OCI-LY7 (cell line): ENCODE measurements around the gene DPM2. TPM values are rescaled to one million over a fixed set of nuclear protein-coding genes. Genes with fewer than 3 reads are reported as not detected.

ENCODE experiments used
- BruUV-seq: library from RNA; stranded (reverse); fragments of 400-500 nt; replicated peaks from 2 replicates; lab custom pipeline; 2021; lab: Mats Ljungman, UMichigan
- CTCF ChIA-PET: fragments of 300-600 bp; sonication (Branson Sonifier 250); formaldehyde crosslinking; loops from one replicate; lab custom pipeline; 2022; ENCODE audit warnings: antibody characterized with exemption; ENCODE audit not compliant: unreplicated experiment; lab: Charles Lee
- POLR2A ChIA-PET: fragments of 300-600 bp; sonication (Branson Sonifier 250); formaldehyde crosslinking; loops from one replicate; lab custom pipeline; 2022; ENCODE audit warnings: antibody characterized with exemption; lab: Charles Lee
- DNase-seq: peaks from one replicate; pipeline ENCODE4 v3.0.0-alpha.2; 2015; ENCODE audit warnings: low spot score
- H2AFZ ChIP-seq: fragments of 200-600 bp; sonication (generic), shearing (Covaris generic); 2 replicates; pipeline ENCODE4 v1.6.1; 2014; ENCODE audit warnings: mild to moderate bottlenecking, antibody characterized with exemption, low read length, moderate library complexity
- H3K27ac ChIP-seq: fragments of 200-600 bp; sonication (generic); 2 replicates; pipeline ENCODE4 v1.5.1; 2014; ENCODE audit warnings: mixed run types, low read depth, mild to moderate bottlenecking, moderate library complexity, low read length, inconsistent platforms; ENCODE audit not compliant: poor library complexity, severe bottlenecking
- H3K36me3 ChIP-seq: fragments of 200-600 bp; sonication (generic); 2 replicates; pipeline ENCODE4 v1.6.1; 2014; ENCODE audit warnings: mild to moderate bottlenecking, antibody characterized with exemption, low read length, moderate library complexity, mixed read lengths; ENCODE audit not compliant: insufficient read depth
- H3K4me1 ChIP-seq: fragments of 200-600 bp; sonication (generic); 2 replicates; pipeline ENCODE4 v1.5.1; 2014; ENCODE audit warnings: mild to moderate bottlenecking, low read length; ENCODE audit not compliant: insufficient read depth, poor library complexity, severe bottlenecking
- H3K4me2 ChIP-seq: fragments of 200-600 bp; sonication (generic); 2 replicates; pipeline ENCODE4 v1.6.1; 2014; ENCODE audit warnings: mild to moderate bottlenecking, low read length
- H3K4me3 ChIP-seq: fragments of 200-600 bp; sonication (generic); 2 replicates; pipeline ENCODE4 v1.5.1; 2014; ENCODE audit warnings: mild to moderate bottlenecking, low read depth, low read length; ENCODE audit not compliant: poor library complexity, severe bottlenecking
- H3K79me2 ChIP-seq: fragments of 200-600 bp; sonication (generic); 2 replicates; pipeline ENCODE4 v1.6.1; 2016; ENCODE audit warnings: low read depth, mild to moderate bottlenecking, low read length, moderate library complexity, mixed read lengths; ENCODE audit not compliant: insufficient read depth
- H3K9me2 ChIP-seq: fragments of 200-600 bp; sonication (generic); 2 replicates; pipeline ENCODE4 v1.6.1; 2016; ENCODE audit warnings: mild to moderate bottlenecking, low read length, mixed read lengths; ENCODE audit not compliant: insufficient read depth
- H3K9me3 ChIP-seq: fragments of 200-600 bp; sonication (generic); 2 replicates; pipeline ENCODE4 v1.6.1; 2014; ENCODE audit warnings: mild to moderate bottlenecking, mixed run types, low read length, mixed read lengths
- H4K20me1 ChIP-seq: fragments of 200-600 bp; sonication (generic); 2 replicates; pipeline ENCODE4 v1.6.1; 2014; ENCODE audit warnings: mild to moderate bottlenecking, antibody characterized with exemption, low read length, moderate library complexity, mixed read lengths; ENCODE audit not compliant: insufficient read depth
- EZH2phosphoT487 ChIP-seq: fragments of 200-600 bp; sonication (generic); IDR thresholded peaks from 2 replicates; pipeline ENCODE4 v1.6.1; 2018; ENCODE audit warnings: low read depth, borderline replicate concordance, mild to moderate bottlenecking, mixed run types, antibody characterized with exemption, low read length, moderate library complexity, mixed read lengths
- intact Hi-C: fragments of 100-400 bp; cut with micrococcal nuclease; formaldehyde crosslinking; loops from one replicate; pipeline ENCODE4 v1.10.0; 2022; ENCODE audit not compliant: unreplicated experiment
- total RNA-seq, 2 experiments: library from RNA; depleted of rRNA in 1 of 2; stranded (reverse); fragments of >200 nt in 1 of 2; shearing (Covaris generic) in 1 of 2; gene quantifications; 2 replicates each; pipeline ENCODE4 v1.2.3, GENCODE V29; 2014 to 2022
- TF ChIP-seq, protein P1 (sequence below): fragments of 200-600 bp; sonication (generic); conservative IDR thresholded peaks from 2 replicates; pipeline ENCODE4 v1.5.1; 2014; ENCODE audit warnings: mild to moderate bottlenecking, antibody characterized with exemption, low read length, moderate library complexity, mixed read lengths

Gene DPM2
- total RNA-seq, 2 experiments from 2014 or later, result 49.7 to 50.7 TPM

DNA sequence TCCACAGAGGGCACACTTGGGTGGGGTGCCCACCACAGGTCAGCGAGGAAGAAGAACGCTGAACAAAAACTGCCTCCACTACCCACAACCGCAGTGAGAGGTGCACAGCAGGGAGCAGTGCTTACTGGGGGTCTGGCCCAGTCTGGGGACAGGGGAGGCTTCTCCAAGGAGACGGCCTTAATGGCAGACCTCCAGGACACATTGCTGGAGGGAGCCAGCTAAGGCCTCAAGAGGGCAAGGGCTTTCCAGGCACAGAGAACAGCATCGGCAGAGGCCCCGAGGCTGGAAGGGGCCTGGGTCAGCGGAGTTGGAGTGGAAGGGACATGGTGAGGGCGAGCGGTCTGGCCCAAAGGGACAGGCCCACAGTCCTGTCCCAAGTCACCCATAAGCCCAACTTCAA lies 8.3 kb upstream of the DPM2 start:
- H3K27ac ChIP-seq, result no peak overlapping the region
- H4K20me1 ChIP-seq, result no peaks in the 10 kb centered on the region
- intact Hi-C loops, result no loop called here
- DNase-seq, result no peak
- no peak overlapping the region for H3K4me3 ChIP-seq
- H3K4me1 ChIP-seq, result peaks cover 23% of the 10 kb centered on the region
- no peaks in the 10 kb centered on the region for H3K9me2 ChIP-seq
- H2AFZ ChIP-seq, result no peak overlapping the region
- no peaks in the 10 kb centered on the region for H3K9me3 ChIP-seq
- no TSS peak for BruUV-seq
- H3K79me2 ChIP-seq, result peaks cover 8% of the 10 kb centered on the region; the same call in 1 of the 2 replicates
- H3K36me3 ChIP-seq, result peaks cover 93% of the 10 kb centered on the region
- CTCF ChIA-PET, result no interaction called here
- no peak overlapping the region for H3K4me2 ChIP-seq
- no peak for TF ChIP-seq EZH2phosphoT487
- TF ChIP-seq, protein P1, sequence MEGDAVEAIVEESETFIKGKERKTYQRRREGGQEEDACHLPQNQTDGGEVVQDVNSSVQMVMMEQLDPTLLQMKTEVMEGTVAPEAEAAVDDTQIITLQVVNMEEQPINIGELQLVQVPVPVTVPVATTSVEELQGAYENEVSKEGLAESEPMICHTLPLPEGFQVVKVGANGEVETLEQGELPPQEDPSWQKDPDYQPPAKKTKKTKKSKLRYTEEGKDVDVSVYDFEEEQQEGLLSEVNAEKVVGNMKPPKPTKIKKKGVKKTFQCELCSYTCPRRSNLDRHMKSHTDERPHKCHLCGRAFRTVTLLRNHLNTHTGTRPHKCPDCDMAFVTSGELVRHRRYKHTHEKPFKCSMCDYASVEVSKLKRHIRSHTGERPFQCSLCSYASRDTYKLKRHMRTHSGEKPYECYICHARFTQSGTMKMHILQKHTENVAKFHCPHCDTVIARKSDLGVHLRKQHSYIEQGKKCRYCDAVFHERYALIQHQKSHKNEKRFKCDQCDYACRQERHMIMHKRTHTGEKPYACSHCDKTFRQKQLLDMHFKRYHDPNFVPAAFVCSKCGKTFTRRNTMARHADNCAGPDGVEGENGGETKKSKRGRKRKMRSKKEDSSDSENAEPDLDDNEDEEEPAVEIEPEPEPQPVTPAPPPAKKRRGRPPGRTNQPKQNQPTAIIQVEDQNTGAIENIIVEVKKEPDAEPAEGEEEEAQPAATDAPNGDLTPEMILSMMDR, result no peak
- POLR2A ChIA-PET, result interaction anchor here (0.5 kb wide), 1 partner anchor 349 kb away, joined by 4 read pairs; no protein-coding TSS in a partner anchor

GRCh38 chr9:127945338-127945737 lies 7.7 kb upstream of the DPM2 start:
- Histone ChIP-seq H3K4me2 (no peak overlapping the region), H2AFZ (no peak overlapping the region), H3K27ac (no peak overlapping the region), H4K20me1 (no peaks in the 10 kb centered on the region), H3K9me2 (no peaks in the 10 kb centered on the region), H3K4me1 (peaks cover 23% of the 10 kb centered on the region), H3K36me3 (peaks cover 94% of the 10 kb centered on the region), H3K9me3 (no peaks in the 10 kb centered on the region), H3K79me2 (peaks cover 7% of the 10 kb centered on the region; the same call in 1 of the 2 replicates), H3K4me3 (no peak overlapping the region)
- no peak for DNase-seq
- TF ChIP-seq, protein P1, result no peak
- TF ChIP-seq EZH2phosphoT487, result no peak
- ChIA-PET CTCF (no interaction called here), POLR2A (no interaction called here)
- no TSS peak for BruUV-seq
- intact Hi-C loops, result no loop called here

GRCh38 chr9:127944586-127945218 lies 7.0 kb upstream of the DPM2 start:
- Histone ChIP-seq H3K36me3 (peaks cover 94% of the 10 kb centered on the region), H3K9me3 (no peaks in the 10 kb centered on the region), H3K4me2 (no peak overlapping the region), H3K79me2 (0 out of 2 replicates have a peak, but pooled peaks cover under 1% of the 10 kb centered on the region), H3K27ac (no peak overlapping the region), H3K4me3 (no peak overlapping the region), H3K4me1 (peaks cover 23% of the 10 kb centered on the region), H4K20me1 (no peaks in the 10 kb centered on the region), H2AFZ (no peak overlapping the region), H3K9me2 (no peaks in the 10 kb centered on the region)
- intact Hi-C loops, result no loop called here
- TF ChIP-seq, protein P1, result no peak
- no peak for TF ChIP-seq EZH2phosphoT487
- ChIA-PET CTCF (interaction anchor here (0.9 to 1.3 kb wide), 2 partner anchors 10 to 89 kb away, joined by 6 to 10 read pairs; no protein-coding TSS in a partner anchor), POLR2A (interaction anchor here (0.8 kb wide), 1 partner anchor 41 kb away, joined by 3 read pairs; no protein-coding TSS in a partner anchor)
- BruUV-seq, result no TSS peak
- DNase-seq, result no peak
